GM18498 (cell line): Measurements from ENCODE around the gene FUS.

ENCODE experiments used
- ATAC-seq: cut with Tn5 transposase; IDR thresholded peaks from one replicate; pipeline ENCODE4 v1.9.1; 2021; ENCODE audit warnings: mild to moderate bottlenecking, moderate library complexity; ENCODE audit not compliant: unreplicated experiment

The FUS gene

GRCh38 chr16:31200821-31201568, 21.1 kb downstream of the FUS start:
- ATAC-seq = no peak

GRCh38 chr16:31201582-31202413, 21.9 kb downstream of the FUS start:
- ATAC-seq = peak; percentile 67

- peak; percentile 49 for ATAC-seq
Measured at GRCh38 chr16:31202414-31203375, 22.8 kb downstream of the FUS start, which contains the start of gene PYCARD. TSS of gene PYCARD (minus strand) at chr16:31202760. CDS start at chr16:31202690, 70 bp downstream.

- no peak for ATAC-seq
Measured at GRCh38 chr16:31204871-31205666, 25.1 kb downstream of the FUS start.

- ATAC-seq = no peak
Measured at GRCh38 chr16:31206776-31207175, 26.8 kb downstream of the FUS start.

- ATAC-seq = no peak
Measured at GRCh38 chr16:31213342-31213741, 33.4 kb downstream of the FUS start.

GRCh38 chr16:31213877-31214707, 34.2 kb downstream of the FUS start, which contains the start of gene TRIM72:
TSS of gene TRIM72 (plus strand) at chr16:31214119. CDS start at chr16:31214739, 620 bp downstream.
- ATAC-seq = no peak

GRCh38 chr16:31214708-31215286, 34.9 kb downstream of the FUS start:
- ATAC-seq = no peak

- ATAC-seq = no peak
Measured at GRCh38 chr16:31215287-31216162, 35.6 kb downstream of the FUS start.

GRCh38 chr16:31216422-31217135, 36.6 kb downstream of the FUS start, which contains the start of gene PYDC1:
TSS of gene PYDC1 (minus strand) at chr16:31217135. CDS start at chr16:31217028, 107 bp downstream.
- no peak for ATAC-seq

- no peak for ATAC-seq
Measured at GRCh38 chr16:31217136-31217530, 37.2 kb downstream of the FUS start.

- ATAC-seq = no peak
Measured at GRCh38 chr16:31219154-31219741, 39.3 kb downstream of the FUS start.

GRCh38 chr16:31221357-31222160, 41.6 kb downstream of the FUS start:
- no peak for ATAC-seq

GRCh38 chr16:31223044-31223443, 43.1 kb downstream of the FUS start:
- no peak for ATAC-seq

GRCh38 chr16:31224092-31224955, 44.4 kb downstream of the FUS start:
- ATAC-seq = no peak
